NCI-H82 treated with DMSO at 0.1 percent for 48 hours (cell line): Measurements from ENCODE around the gene NR2F2.
"Not testable (repeated sequence)": the region's sequence is repeated elsewhere in the genome, so short reads cannot be mapped to it uniquely, and the experiment has no call there.

Experiments used
- DNase-seq: peaks from one replicate; lab custom pipeline; 2025; ENCODE audit not compliant: unreplicated experiment; lab: John Stamatoyannopoulos, UW

The NR2F2 gene

DNA sequence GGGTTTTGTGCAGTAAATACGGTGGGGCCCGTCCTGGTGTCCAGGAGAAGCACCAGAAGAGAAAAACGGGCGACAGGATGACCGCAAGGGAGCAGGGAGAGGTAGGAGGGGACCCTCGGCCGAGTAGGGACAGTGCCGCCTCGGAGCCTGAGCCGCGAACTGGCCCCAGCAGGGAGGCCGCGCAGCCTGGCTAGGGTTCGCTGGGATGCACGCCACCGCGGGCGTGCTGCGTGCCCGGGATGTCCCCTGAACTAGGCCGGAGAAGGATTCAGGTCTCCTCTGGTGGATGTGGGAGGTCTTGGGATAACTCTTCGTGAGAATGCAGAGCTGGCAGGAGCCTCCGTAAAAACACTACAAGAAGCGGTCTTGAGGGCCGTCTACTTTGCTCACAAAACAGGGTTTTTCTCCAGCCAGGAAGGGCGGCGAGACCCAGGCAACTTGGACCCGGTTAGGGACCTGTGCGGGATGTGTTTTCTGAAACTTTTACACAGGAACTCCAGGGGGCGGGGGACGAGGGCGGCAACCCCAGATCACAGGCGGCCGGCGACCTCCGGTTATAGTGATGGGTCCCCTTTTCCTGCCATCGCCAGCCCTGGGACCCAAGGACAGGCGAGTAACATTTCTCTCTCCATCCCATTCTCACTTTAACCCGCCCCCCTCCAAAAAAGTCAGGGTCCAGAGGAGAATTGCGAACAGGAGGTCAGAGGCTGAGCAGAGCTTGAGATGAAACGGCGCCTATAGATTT, 35.5 kb downstream of the NR2F2 start:
- DNase-seq = no peak

DNA sequence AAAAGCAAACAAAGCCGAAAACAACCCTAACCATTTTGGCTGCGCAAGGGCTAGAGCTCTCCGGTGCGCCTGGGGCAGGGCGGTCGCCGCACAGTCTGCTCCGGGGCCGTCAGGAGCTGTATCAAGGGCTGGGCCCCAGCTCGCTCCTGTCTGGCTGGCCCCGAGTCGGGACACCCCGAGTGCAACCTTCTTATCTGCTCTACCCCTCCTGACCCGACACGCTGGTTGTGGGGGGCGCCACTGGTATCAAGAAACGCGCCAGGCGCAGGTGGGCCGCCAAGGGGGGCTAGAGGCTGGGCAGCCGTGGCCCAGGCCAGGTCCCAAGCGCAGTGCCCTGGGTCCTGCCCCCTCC, 36.0 kb downstream of the NR2F2 start:
- DNase-seq = no peak

DNA sequence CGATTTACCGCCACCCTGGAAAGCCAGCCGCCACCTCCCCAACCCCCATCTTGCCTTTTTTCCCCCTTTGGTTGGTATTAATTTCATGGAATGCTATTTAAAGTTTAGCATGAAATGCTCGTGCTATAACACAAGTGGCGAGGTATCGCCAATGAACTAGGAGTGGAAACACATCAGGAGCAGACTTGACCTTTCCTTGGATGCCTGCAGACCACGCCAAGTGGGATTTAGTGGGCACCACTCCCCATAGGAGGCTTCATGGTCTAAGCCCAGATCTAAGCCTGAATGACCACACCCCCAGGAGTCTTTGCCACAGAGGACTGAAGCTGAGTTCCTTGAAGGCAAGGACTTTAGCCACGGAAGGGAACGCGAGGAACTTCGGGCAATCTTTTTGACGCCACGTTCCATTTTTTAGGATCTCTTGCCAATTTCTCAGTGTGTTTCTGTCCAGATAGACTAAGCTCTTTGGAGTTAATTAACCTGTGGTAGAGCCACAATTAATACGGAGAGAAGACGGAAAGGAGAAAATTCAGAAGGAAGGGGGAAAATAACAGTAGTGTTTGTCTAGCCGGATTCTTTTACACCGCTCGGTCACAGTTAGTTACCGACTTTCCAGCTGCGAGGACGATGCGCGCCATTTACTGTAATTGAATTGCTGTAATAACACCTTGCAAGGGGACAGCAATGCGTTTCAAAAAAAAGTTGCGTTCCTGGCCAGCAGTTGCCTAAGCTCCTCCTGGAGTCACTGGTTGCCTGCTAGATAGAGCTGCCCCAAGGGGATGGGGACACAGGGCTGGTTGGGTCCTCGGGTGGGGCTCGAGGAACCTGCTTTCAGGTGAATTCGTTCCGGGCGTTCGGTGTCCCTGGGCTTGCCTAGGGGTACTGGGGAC, 37.1 kb downstream of the NR2F2 start:
- no peak for DNase-seq

DNA sequence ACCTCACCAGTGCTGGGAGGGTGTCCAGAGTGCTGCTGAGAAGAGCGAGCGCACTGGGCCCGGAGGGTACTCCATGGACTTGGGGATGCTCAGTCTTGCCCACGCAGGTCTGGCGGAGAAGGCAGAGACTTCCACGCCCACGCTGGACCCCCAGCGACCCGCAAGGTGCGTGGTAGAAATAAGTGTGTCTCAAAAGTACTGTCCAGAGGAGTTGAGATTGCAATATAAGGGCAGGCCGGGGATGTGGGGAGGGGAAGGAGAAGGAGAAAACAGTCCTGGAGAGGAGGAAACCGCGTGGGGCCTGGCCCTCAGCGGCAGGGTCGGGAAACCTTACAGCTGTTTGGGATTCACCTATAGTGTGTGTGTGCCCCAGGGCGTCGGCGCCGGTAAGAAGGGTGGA, 38.9 kb downstream of the NR2F2 start:
- no peak for DNase-seq

DNA sequence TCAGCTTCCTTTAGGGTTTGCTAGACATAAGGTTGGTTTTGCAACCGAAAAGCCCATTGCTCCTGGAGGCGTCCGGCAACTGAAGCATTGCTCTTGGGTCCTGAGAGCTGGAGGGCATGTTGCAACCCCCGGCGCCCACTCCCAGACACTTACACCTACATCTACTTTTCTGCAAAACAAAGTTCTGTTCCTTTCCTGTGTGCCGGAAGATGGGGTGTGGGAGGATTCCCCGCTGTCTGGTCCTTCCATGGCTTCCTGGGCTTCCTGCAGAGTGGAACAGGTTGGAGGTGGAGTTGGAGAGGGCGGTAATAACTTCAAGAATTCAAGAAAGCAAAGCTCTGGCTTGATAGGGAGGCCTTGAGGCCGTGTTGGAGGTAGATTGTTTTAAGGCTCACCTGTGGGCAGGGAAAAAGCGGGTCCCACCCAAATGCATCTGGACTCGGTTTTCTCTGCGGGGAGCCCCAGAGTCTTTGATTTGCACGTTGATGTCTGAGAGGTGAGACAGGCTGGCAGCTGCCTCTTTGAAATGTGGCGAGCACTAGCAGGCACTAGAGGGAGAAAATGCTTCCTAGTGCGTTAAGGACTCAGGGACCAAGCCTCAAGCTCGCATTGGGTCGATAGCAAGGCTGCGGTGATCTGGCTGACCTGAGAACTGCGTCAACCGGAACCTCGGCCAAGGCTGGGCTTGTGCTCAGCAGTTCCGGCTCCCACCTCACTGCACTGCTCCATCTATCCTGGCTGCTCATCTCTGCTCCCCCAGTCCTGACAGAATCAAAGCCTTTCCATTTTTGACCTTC, 39.5 kb downstream of the NR2F2 start:
- no peak for DNase-seq

DNA sequence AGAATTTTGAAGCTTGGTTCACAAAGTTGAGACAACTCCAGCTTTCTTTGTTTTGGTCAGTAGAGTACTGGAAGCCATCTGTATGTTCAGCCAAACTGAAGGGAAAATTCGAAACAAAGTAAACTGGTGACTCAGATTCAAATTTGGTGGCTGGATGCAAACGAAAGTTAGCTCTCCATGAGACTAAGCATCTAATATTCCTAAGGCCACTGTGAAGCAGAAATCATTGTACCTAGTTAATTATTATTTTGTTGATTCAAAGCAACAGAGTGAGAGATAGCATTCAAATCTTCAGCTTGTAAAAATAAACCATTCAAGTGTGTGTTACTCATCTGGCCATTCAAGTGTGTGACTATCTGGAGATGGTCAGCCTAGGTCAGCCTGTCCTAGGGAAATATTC, 42.1 kb downstream of the NR2F2 start:
- DNase-seq = no peak

DNA sequence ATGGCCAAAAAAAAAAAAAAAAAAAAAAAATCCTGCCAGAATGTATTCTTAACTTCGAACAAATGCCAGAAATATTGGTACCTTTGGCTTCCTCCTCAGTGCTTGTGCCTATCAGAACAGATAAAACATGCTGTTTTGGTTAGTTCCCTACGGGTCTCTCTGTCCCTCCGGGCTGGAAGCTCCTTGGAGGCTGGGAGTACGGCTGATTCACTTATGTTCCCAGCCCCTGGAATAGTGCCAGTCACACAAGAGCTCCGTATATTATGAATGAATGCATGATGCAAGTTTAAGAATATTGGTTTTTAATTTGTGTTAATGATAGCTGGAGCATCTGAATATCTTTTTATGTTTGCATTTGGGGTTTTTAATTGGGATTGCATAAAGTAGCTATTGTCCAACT, 44.0 kb downstream of the NR2F2 start:
- DNase-seq = no peak

DNA sequence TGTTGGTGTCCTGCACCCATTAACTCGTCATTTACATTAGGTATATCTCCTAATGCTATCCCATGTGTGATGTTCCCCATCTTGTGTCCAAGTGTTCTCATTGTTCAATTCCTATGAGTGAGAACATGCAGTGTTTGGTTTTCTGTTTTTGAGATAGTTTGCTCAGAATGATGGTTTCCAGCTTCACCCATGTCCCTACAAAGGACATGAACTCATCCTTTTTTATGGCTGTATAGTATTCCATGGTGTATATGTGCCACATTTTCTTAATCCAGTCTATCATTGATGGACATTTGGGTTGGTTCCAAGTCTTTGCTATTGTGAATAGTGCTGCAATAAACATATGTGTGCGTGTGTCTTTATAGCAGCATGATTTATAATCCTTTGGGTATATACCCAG, 49.1 kb downstream of the NR2F2 start:
- not testable (repeated sequence) for DNase-seq

DNA sequence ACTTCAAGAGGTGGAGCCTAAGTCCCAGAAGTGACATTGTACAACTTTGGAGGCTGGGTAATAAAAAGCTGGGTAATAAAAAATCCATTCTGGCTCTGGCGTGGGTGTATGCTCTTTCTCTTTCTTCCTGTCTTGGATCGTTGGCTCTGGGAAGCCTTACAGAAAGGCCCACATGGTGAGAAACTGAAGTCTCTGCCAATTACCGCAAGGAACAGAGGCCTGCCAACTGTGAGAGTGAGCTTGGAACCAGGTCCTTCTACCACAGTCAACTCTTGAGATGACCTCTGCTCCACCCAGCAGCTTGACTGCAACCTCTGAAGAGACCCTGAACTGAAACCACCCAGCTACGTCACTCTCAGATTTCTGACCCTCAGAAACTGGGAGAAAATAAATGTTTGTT, 51.0 kb downstream of the NR2F2 start:
- DNase-seq = no peak

DNA sequence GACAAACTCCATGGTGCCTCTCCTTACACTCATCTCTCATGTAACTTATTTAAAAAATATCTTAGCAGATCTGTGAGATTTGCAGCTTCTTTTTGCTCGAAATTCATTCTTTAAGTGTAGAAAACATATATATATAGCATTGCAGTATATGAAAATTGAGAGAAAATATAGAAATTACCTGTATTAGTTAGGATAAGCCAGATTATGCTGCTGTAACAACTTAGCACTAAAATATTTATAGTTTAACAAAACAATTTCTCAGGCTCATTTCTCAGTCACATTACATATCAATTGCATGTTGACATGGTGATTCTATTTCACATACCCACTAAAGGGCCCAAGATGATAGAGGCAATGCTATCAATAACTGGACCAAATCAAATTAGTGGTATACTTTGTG, 54.7 kb downstream of the NR2F2 start:
- DNase-seq = no peak

DNA sequence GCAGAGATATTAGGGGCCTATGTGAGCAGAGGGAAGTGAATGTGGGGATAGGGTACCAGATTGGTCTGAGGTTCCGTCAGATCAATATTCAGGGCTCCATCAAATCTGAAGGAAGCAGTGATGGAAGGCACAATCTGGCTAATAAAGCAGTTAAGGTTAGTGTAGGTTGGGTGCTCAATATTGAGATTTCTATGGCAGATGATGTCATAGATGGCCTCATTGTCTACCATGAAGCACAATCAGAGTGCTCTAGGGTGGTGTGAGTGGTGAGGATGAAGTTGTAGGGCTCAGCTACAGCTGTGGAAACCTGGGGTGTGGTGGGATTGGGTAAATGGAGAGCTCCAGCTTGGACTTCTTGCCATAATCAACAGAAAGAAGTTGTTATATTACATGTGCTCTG, 58.2 kb downstream of the NR2F2 start:
- DNase-seq = no peak
